C4-2B (cell line): Measurements from ENCODE around the gene JARID2.

Source experiments
- ZFX ChIP-seq: fragments of 450-650 bp; IDR thresholded peaks from 2 replicates; pipeline ENCODE4 v1.6.1; 2017
- TF ChIP-seq, protein P1 (sequence below): fragments of 450-650 bp; conservative IDR thresholded peaks from 2 replicates; pipeline ENCODE4 v1.5.1; 2017; ENCODE audit warnings: mild to moderate bottlenecking

DNA sequence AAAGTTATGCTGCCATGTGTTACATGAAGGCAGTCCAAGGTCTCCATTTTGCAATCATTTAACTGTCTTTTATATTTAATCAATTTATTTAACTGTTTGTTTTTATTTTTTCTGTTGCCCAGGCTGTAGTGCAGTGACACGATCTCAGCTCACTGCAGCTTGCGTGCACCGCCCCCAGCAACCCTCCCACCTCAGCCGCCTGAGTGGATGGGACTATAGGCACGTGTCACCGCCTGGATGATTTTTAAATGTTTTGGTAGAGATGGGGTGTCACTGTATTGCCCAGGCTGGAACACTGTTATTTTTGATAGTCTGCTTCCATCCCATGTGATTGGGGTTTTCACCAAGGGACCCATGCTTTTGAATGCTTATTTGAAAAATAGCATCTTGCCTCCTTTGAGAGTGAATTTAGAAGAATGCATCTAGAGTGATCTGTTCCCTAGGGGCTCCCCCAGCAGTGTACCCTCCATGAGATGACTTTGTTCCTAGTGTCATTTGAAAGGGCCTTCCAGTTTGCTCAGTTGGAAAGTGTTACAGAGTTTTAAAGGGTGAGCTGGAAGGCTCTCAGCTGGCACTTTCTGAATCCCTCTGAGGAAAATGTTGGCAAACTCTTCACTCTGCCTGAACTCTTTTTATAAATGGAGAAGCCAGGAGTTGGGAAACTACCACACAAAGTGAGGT lies 143.4 kb downstream of the JARID2 start:
- TF ChIP-seq, protein P1, sequence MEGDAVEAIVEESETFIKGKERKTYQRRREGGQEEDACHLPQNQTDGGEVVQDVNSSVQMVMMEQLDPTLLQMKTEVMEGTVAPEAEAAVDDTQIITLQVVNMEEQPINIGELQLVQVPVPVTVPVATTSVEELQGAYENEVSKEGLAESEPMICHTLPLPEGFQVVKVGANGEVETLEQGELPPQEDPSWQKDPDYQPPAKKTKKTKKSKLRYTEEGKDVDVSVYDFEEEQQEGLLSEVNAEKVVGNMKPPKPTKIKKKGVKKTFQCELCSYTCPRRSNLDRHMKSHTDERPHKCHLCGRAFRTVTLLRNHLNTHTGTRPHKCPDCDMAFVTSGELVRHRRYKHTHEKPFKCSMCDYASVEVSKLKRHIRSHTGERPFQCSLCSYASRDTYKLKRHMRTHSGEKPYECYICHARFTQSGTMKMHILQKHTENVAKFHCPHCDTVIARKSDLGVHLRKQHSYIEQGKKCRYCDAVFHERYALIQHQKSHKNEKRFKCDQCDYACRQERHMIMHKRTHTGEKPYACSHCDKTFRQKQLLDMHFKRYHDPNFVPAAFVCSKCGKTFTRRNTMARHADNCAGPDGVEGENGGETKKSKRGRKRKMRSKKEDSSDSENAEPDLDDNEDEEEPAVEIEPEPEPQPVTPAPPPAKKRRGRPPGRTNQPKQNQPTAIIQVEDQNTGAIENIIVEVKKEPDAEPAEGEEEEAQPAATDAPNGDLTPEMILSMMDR: no peak
- TF ChIP-seq ZFX: no peak
